Osteoblast (primary cell): ENCODE results near the gene TMC4. TPM values are rescaled to one million over a fixed set of nuclear protein-coding genes. Genes with fewer than 3 reads are reported as not detected.

ENCODE experiments used
- DNase-seq: peaks from one replicate; pipeline ENCODE4 v3.0.0; 2011; ENCODE audit warnings: low spot score, mixed read lengths; ENCODE audit not compliant: insufficient read length; ENCODE audit errors: missing footprints
- H2AFZ ChIP-seq: 2 replicates; pipeline ENCODE4 v1.6.0; 2011; ENCODE audit warnings: mild to moderate bottlenecking, low read length
- H3K27ac ChIP-seq: 2 replicates; pipeline ENCODE4 v1.5.1; 2011; ENCODE audit warnings: mild to moderate bottlenecking, low read depth, low read length, moderate library complexity
- H3K27me3 ChIP-seq: 2 replicates; pipeline ENCODE4 v1.6.0; 2012; ENCODE audit warnings: mild to moderate bottlenecking, control low read depth, inconsistent platforms, low read length, moderate library complexity; ENCODE audit not compliant: insufficient read depth
- H3K36me3 ChIP-seq: 2 replicates; pipeline ENCODE4 v1.5.1; 2011; ENCODE audit warnings: mild to moderate bottlenecking, low read length, control low read depth, moderate library complexity; ENCODE audit not compliant: insufficient read depth
- H3K4me1 ChIP-seq: 2 replicates; pipeline ENCODE4 v1.5.1; 2011; ENCODE audit warnings: mild to moderate bottlenecking, low read length, control low read depth, moderate library complexity; ENCODE audit not compliant: insufficient read depth
- H3K4me2 ChIP-seq: 2 replicates; pipeline ENCODE4 v1.6.0; 2011; ENCODE audit warnings: mild to moderate bottlenecking, low read length; ENCODE audit not compliant: insufficient read depth
- H3K4me3 ChIP-seq: fragments of 200-600 bp; sonication (generic); 3 replicates; pipeline ENCODE4 v1.5.1; 2012; ENCODE audit warnings: mild to moderate bottlenecking, low read length, inconsistent platforms; ENCODE audit not compliant: insufficient read depth
- H3K79me2 ChIP-seq: 2 replicates; pipeline ENCODE4 v1.6.0; 2012; ENCODE audit warnings: mild to moderate bottlenecking, low read length, control low read depth, inconsistent platforms; ENCODE audit not compliant: insufficient read depth
- H3K9me3 ChIP-seq: 2 replicates; pipeline ENCODE4 v1.5.1; 2011; ENCODE audit warnings: low read depth, low read length, control low read depth
- H4K20me1 ChIP-seq: 2 replicates; pipeline ENCODE4 v1.6.0; 2012; ENCODE audit warnings: mild to moderate bottlenecking, low read length, control low read depth; ENCODE audit not compliant: insufficient read depth
- total RNA-seq: library from RNA; depleted of rRNA; stranded (reverse); fragments of >200 nt; gene quantifications from 2 replicates; pipeline ENCODE4 v1.2.3, GENCODE V29; 2012
- TF ChIP-seq, protein P1 (sequence below): IDR thresholded peaks from 2 replicates; pipeline ENCODE4 v1.5.1; 2011; ENCODE audit warnings: mild to moderate bottlenecking, low read depth, low read length, moderate library complexity; ENCODE audit errors: extremely low read depth

The TMC4 gene
- total RNA-seq, 1 donor, result 0.72 TPM

- peaks cover 38% of the 10 kb centered on the region for H3K36me3 ChIP-seq
- DNase-seq, result peak; percentile 22
- H3K79me2 ChIP-seq, result no peaks in the 10 kb centered on the region
- no peak overlapping the region for H3K27ac ChIP-seq
- peaks cover 15% of the 10 kb centered on the region for H4K20me1 ChIP-seq
- no peaks in the 10 kb centered on the region for H3K27me3 ChIP-seq
- H2AFZ ChIP-seq, result no peak overlapping the region
- no peak overlapping the region for H3K4me2 ChIP-seq
- no peaks in the 10 kb centered on the region for H3K4me1 ChIP-seq
- H3K4me3 ChIP-seq, result no peak overlapping the region
- H3K9me3 ChIP-seq, result no peaks in the 10 kb centered on the region
- TF ChIP-seq, protein P1, sequence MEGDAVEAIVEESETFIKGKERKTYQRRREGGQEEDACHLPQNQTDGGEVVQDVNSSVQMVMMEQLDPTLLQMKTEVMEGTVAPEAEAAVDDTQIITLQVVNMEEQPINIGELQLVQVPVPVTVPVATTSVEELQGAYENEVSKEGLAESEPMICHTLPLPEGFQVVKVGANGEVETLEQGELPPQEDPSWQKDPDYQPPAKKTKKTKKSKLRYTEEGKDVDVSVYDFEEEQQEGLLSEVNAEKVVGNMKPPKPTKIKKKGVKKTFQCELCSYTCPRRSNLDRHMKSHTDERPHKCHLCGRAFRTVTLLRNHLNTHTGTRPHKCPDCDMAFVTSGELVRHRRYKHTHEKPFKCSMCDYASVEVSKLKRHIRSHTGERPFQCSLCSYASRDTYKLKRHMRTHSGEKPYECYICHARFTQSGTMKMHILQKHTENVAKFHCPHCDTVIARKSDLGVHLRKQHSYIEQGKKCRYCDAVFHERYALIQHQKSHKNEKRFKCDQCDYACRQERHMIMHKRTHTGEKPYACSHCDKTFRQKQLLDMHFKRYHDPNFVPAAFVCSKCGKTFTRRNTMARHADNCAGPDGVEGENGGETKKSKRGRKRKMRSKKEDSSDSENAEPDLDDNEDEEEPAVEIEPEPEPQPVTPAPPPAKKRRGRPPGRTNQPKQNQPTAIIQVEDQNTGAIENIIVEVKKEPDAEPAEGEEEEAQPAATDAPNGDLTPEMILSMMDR, result no peak
Measured at GRCh38 chr19:54180691-54181091, 7.7 kb upstream of the TMC4 start.

GRCh38 chr19:54179921-54180461 is 7.0 kb upstream of the TMC4 start:
- TF ChIP-seq, protein P1, result peak; percentile 35
- no peaks in the 10 kb centered on the region for H3K79me2 ChIP-seq
- no peaks in the 10 kb centered on the region for H3K9me3 ChIP-seq
- no peak overlapping the region for H3K4me2 ChIP-seq
- H3K27ac ChIP-seq, result no peak overlapping the region
- H2AFZ ChIP-seq, result no peak overlapping the region
- no peaks in the 10 kb centered on the region for H3K4me1 ChIP-seq
- H3K27me3 ChIP-seq, result no peaks in the 10 kb centered on the region
- no peak overlapping the region for H3K4me3 ChIP-seq
- DNase-seq, result peak; percentile 93
- H4K20me1 ChIP-seq, result peaks cover 15% of the 10 kb centered on the region
- peaks cover 38% of the 10 kb centered on the region for H3K36me3 ChIP-seq

- Histone ChIP-seq H3K79me2 (no peaks in the 10 kb centered on the region), H4K20me1 (peaks cover 15% of the 10 kb centered on the region), H3K9me3 (no peaks in the 10 kb centered on the region), H3K4me3 (no peak overlapping the region), H3K27me3 (no peaks in the 10 kb centered on the region), H3K4me1 (no peaks in the 10 kb centered on the region), H3K36me3 (peaks cover 38% of the 10 kb centered on the region), H2AFZ (no peak overlapping the region), H3K4me2 (no peak overlapping the region), H3K27ac (no peak overlapping the region)
- TF ChIP-seq, protein P1, result no peak
- DNase-seq, result peak; percentile 74
Measured at GRCh38 chr19:54179262-54179852, 6.4 kb upstream of the TMC4 start.

- Histone ChIP-seq H3K4me2 (no peak overlapping the region), H3K79me2 (no peaks in the 10 kb centered on the region), H3K27ac (no peak overlapping the region), H3K4me1 (no peaks in the 10 kb centered on the region), H2AFZ (no peak overlapping the region), H3K27me3 (no peaks in the 10 kb centered on the region), H3K36me3 (peaks cover 38% of the 10 kb centered on the region), H3K9me3 (no peaks in the 10 kb centered on the region), H4K20me1 (peaks cover 15% of the 10 kb centered on the region), H3K4me3 (no peak overlapping the region)
- TF ChIP-seq, protein P1, result no peak
- DNase-seq, result peak; percentile 86
Measured at GRCh38 chr19:54178581-54179261, 5.8 kb upstream of the TMC4 start.
